Progenitor cell of endocrine pancreas (in vitro differentiated cells): ENCODE measurements around the gene TBX18. TPM values are rescaled to one million over a fixed set of nuclear protein-coding genes. Genes with fewer than 3 reads are reported as not detected.

Experiments
- DNase-seq: peaks from one replicate; pipeline ENCODE4 v3.0.0; 2021; ENCODE audit warnings: low spot score; ENCODE audit not compliant: unreplicated experiment
- H3K27ac Mint-ChIP-seq: 2 replicates; pipeline ENCODE4 v1.8.0; 2021; ENCODE audit warnings: mild to moderate bottlenecking, moderate library complexity, mixed read lengths
- H3K27me3 Mint-ChIP-seq: 2 replicates; pipeline ENCODE4 v1.8.0; 2021; ENCODE audit warnings: mixed read lengths
- H3K36me3 Mint-ChIP-seq: 2 replicates; pipeline ENCODE4 v1.8.0; 2022; ENCODE audit warnings: mixed read lengths; ENCODE audit not compliant: insufficient read depth
- H3K4me1 Mint-ChIP-seq: 2 replicates; pipeline ENCODE4 v1.8.0; 2021; ENCODE audit warnings: low read depth, mixed read lengths
- H3K4me3 Mint-ChIP-seq: 2 replicates; pipeline ENCODE4 v1.8.0; 2021; ENCODE audit warnings: low read depth, mild to moderate bottlenecking, moderate library complexity, mixed read lengths
- H3K9me3 Mint-ChIP-seq: 2 replicates; pipeline ENCODE4 v1.8.0; 2021; ENCODE audit warnings: low read depth, mixed read lengths
- CTCF ChIP-seq: fragments of 200-600 bp; sonication (generic); IDR thresholded peaks from one replicate; pipeline ENCODE4 v1.5.0; 2021; ENCODE audit warnings: antibody characterized with exemption, mild to moderate bottlenecking; ENCODE audit not compliant: unreplicated experiment
- total RNA-seq: library from RNA; stranded (reverse); gene quantifications from 2 replicates; pipeline ENCODE4 v1.2.1, GENCODE V29; 2021

Gene TBX18
- total RNA-seq, 1 donor from 2014 or later, result 1.3 TPM

GRCh38 chr6:84688141-84688873, 76.1 kb downstream of the TBX18 start:
- Mint-ChIP-seq H3K4me1 (peaks cover 2% of the 10 kb centered on the region), H3K9me3 (peaks cover 3% of the 10 kb centered on the region), H3K27me3 (peaks cover 2% of the 10 kb centered on the region), H3K27ac (no peak overlapping the region), H3K36me3 (no peaks in the 10 kb centered on the region), H3K4me3 (no peak overlapping the region)
- no peak for DNase-seq
- TF ChIP-seq CTCF, result no peak

GRCh38 chr6:84687431-84687830, 77.0 kb downstream of the TBX18 start:
- no peak for TF ChIP-seq CTCF

GRCh38 chr6:84685983-84686584, 78.3 kb downstream of the TBX18 start:
- H3K27ac Mint-ChIP-seq, result no peak overlapping the region
- no peak overlapping the region for H3K4me3 Mint-ChIP-seq
- TF ChIP-seq CTCF, result peak; percentile 50
- no peak for DNase-seq
- H3K27me3 Mint-ChIP-seq, result peaks cover 2% of the 10 kb centered on the region
- H3K9me3 Mint-ChIP-seq, result peaks cover 6% of the 10 kb centered on the region
- H3K36me3 Mint-ChIP-seq, result no peaks in the 10 kb centered on the region
- peaks cover 2% of the 10 kb centered on the region for H3K4me1 Mint-ChIP-seq

More at GRCh38 chr6:84687431-84687830, 77.0 kb downstream of the TBX18 start:
- Mint-ChIP-seq H3K4me3 (no peak overlapping the region), H3K36me3 (no peaks in the 10 kb centered on the region), H3K27ac (no peak overlapping the region), H3K4me1 (peaks cover 2% of the 10 kb centered on the region), H3K9me3 (peaks cover 3% of the 10 kb centered on the region), H3K27me3 (peaks cover 2% of the 10 kb centered on the region)
- no peak for DNase-seq

GRCh38 chr6:84681693-84682326, 82.6 kb downstream of the TBX18 start:
- no peak for DNase-seq
- Mint-ChIP-seq H3K36me3 (no peaks in the 10 kb centered on the region), H3K4me1 (no peaks in the 10 kb centered on the region), H3K4me3 (no peak overlapping the region), H3K27ac (no peak overlapping the region), H3K27me3 (no peaks in the 10 kb centered on the region), H3K9me3 (peaks cover 6% of the 10 kb centered on the region)
- TF ChIP-seq CTCF, result no peak

GRCh38 chr6:84675651-84676050, 88.7 kb downstream of the TBX18 start:
- no peak for TF ChIP-seq CTCF
- Mint-ChIP-seq H3K36me3 (no peaks in the 10 kb centered on the region), H3K27me3 (no peaks in the 10 kb centered on the region), H3K9me3 (no peaks in the 10 kb centered on the region), H3K4me3 (no peak overlapping the region), H3K4me1 (no peaks in the 10 kb centered on the region), H3K27ac (no peak overlapping the region)
- no peak for DNase-seq
